GM18508 (cell line): ENCODE data around the gene CAPN9.
A peak's percentile ranks its signal among the peaks of the same experiment; 100 is the strongest.

ENCODE experiments used
- ATAC-seq: cut with Tn5 transposase; IDR thresholded peaks from one replicate; pipeline ENCODE4 v1.9.1; 2021; ENCODE audit warnings: moderate number of reproducible peaks; ENCODE audit not compliant: insufficient read depth, unreplicated experiment

The CAPN9 gene

GRCh38 chr1:230744382-230744781, 2.8 kb upstream of the CAPN9 start:
- no peak for ATAC-seq

GRCh38 chr1:230745071-230745470, 2.1 kb upstream of the CAPN9 start:
- ATAC-seq, result no peak

DNA sequence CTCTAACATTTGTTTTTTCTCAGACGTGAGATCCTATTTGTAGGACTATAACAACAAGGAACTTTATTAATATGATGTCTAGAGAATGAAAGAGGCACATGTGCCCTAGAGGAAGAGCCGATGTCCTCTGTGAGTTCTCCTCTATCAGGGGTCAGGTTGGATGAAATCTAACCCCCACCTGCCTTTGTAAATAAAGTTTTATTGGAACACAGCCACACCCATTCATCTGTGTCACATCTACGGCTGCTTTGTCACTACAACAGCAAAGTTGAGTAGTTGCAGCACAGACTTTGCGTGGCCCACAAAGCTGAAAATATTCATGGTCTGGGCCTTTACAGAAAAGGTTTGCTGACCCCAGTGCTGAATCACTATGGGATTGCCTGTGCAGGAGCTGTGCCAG, 571 bp upstream of the CAPN9 start:
- ATAC-seq, result no peak

DNA sequence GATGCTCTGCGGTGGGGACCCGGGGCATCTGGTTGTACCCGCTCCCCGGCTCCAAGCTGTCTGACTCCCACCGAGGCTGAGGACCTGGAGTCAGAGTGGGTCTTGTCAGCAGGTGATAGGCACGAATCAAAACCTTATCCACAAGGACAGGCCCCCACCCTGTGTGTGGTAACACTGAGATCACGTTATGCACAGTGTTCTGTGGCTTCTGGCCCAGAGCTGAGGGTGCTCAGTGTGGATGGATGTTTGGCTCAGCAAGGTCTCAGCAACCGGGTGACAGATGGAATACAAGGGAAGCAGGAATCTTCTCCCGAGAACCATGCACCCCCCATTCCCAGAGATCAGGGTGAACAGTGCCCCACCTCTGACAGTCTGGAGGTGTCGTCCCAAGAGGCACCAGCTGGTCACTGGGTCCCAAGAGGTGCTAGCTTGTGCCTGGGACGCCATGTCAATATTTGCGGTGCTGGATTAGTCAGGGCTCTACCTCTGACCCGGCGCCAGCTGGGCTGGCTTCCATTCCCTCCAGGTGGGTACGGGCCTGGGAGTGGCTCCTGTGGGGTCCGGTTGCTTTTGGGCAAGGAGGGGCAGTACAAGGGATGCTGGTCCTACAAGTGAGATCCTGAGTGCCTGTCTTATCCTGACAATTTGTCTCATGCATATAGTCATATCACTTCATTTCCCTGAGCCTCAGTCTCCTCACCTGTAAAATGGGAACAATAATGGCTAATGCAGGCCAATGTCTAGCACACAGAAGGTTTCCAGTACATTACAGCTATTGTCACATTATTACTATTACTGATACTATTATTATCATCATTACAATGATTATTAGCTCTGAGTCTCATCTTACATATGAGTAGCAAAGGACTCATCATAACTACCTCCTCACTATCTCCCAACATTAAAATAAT, 957 bp downstream of the CAPN9 start:
- no peak for ATAC-seq

- ATAC-seq, result peak; percentile 53
Measured at GRCh38 chr1:230749150-230749549, 2.0 kb downstream of the CAPN9 start.

DNA sequence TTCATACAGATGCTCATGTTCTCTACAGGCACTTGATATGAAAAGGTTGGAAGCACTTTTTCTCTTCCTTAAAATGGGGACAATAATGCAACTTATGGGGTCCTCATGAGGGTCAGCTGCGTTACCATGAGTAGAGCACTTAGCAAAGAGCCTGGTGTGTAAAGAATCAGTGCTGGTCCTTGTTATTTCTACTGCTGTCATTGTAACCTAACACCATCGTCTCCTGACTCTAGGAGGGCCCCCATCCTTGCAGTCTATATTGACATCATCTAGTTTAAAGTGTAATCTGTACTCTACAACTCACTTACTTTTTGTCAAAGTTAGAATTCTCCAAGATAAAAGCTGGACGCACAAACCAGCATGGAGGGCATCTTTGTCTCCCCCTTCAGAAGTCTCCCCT, 2.4 kb downstream of the CAPN9 start:
- ATAC-seq, result no peak

GRCh38 chr1:230750576-230750975, 3.4 kb downstream of the CAPN9 start:
- ATAC-seq, result no peak

DNA sequence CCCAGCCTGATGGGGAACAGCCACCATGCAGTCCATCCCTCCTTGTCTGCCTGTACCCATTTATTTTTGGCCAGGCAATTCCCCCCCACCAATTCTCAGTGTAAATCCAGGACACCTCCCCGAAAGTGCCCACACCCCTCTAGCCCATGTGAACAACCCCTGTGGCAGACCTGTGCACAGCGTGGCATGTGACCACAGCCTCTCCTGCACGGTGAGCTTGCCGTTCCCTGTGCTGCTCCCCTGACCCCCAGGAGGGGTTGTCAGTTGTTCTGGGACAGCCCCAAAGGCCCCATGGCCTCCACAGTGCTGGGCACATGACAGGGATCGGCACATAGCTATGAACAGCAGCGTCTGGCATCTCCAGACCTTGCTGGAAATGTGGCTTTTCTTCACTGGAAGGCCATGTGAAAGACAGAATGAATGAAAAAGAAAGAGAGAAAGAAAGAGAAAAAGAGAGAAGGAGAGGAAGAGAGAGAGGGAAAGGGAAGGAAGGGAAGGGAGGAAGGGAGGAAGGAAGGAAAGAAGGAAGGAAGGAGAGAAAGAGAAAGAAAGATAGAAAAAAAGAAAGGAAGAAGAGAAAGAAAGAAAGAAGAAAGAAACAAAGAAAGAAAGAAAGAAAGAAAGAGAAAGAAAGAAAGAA, 3.9 kb downstream of the CAPN9 start:
- ATAC-seq, result no peak

GRCh38 chr1:230752407-230752806, 5.2 kb downstream of the CAPN9 start:
- ATAC-seq, result no peak

GRCh38 chr1:230753191-230753585, 6.0 kb downstream of the CAPN9 start:
- no peak for ATAC-seq

DNA sequence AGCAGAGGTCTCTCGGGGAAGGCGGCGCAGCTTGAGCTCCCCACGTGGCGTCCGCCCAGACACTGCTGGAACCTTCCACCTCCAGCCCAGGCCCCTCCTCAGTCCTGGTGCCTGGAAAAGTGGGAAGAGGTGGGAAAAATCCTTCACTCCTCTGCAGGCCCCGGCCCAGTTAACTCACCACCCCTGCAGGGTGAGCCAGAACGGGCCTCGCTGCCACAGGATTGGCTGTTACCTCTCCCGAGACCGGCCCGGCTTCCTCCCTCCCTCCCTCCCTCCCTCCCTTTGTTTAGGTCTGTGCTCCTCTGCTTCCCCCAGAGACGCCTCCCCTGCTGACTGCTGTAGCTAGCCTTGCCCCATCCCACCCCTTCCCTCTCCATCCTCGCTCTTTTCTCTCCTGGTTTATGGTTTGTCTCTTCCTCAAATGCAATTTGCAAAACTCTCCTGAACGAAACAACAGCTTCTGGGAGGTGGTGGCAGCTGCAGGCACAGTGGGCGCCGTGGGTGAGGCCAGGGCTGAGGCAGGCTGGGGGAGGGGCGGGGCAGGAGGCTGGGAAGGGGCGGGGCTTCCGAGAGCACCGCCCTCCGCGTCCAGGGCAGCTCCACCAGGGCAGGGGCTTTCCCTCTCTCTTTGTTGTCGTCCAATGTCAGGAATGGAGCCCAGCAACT, 6.5 kb downstream of the CAPN9 start:
- ATAC-seq, result no peak

DNA sequence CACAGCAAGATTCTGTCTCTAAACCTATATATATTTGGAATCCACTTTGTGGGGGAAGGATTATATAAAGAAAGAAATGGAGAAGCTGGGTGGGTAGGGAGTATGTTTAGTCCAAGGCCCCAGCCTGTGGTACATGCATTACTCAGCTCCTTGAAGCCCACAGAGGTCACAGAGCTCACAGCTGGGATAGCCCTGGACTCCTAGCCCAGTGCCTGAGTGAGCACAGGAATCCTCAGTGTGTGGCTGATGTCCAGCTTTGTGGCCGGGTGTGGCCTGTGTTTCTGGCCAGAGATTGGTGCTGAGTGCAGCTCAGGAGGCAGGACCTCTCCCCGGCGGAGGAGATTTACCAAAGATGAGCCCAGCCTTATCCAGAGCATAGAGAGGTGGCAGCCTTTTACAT, 7.6 kb downstream of the CAPN9 start:
- no peak for ATAC-seq

- no peak for ATAC-seq
Measured at GRCh38 chr1:230757856-230758708, 10.9 kb downstream of the CAPN9 start.

DNA sequence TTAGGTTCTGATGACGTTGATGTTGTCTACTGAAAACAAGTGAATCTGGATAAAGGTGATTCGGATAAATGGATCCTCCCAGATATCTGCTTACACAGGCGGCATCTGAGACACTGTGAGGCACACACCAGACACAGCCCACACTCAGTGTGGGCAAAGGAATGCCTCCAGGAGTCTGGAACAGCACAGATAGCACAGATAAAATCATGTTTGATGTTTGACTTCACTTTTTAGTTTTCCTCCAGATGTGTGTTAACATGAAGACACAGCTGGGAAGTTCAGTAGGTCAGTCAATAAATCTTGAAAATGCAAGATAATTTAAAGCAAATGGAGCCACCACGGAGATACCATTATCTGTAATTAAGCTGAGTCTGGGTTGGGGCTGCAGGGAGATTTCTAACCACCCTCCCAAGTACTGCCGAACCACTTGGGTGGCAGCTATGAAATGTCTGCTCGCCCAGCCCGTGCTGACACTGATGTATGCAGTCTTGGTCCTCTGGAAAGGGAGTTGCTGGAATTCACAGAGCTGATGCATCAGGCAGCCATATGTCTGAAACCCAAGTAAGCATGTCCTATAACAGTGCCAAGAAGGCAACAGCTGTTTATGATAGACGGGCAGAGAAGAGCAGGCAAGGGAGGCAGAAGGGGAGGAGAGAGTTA, 11.7 kb downstream of the CAPN9 start:
- ATAC-seq, result no peak

DNA sequence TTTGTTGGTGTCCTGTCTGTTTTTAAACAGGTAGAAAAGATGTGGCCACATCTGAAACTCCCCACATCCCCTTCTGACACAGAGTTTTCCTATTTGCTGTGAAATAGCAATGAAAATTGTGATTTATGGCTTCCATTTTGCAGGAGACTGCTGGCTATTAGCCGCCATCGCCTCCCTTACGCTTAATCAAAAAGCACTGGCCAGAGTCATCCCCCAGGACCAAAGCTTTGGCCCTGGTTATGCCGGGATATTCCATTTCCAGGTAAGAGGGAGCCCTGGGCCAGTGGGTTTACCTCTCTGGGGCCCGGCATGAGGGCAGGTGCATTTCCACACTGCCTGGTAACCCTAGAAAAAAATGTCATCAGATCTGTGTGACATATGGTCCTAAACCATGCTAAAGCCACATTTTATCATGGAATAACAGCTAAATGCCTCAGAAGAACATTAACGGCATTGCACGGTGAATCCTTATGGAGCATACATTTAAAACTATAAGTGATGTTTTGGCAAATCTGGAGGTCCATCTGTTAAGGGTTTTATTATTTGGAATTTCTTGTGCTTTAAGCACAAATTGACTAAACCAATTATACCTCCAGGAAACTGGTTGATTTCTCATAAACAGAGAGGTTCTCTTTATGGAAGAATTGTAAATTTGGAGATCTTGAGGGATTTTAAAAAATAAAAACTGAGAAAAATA, 12.3 kb downstream of the CAPN9 start:
- ATAC-seq, result no peak

- no peak for ATAC-seq
Measured at GRCh38 chr1:230760360-230760827, 13.2 kb downstream of the CAPN9 start.

- ATAC-seq, result no peak
Measured at GRCh38 chr1:230761443-230762167, 14.4 kb downstream of the CAPN9 start.

GRCh38 chr1:230763927-230764591, 16.9 kb downstream of the CAPN9 start:
- ATAC-seq, result no peak
